Measurements from ENCODE around the gene RGL2. TPM values are rescaled to one million over a fixed set of nuclear protein-coding genes. Genes with fewer than 3 reads are reported as not detected.

Gene RGL2
- total and polyA plus RNA-seq, 10 donors: 73.3 to 212 (median 142) TPM

DNA sequence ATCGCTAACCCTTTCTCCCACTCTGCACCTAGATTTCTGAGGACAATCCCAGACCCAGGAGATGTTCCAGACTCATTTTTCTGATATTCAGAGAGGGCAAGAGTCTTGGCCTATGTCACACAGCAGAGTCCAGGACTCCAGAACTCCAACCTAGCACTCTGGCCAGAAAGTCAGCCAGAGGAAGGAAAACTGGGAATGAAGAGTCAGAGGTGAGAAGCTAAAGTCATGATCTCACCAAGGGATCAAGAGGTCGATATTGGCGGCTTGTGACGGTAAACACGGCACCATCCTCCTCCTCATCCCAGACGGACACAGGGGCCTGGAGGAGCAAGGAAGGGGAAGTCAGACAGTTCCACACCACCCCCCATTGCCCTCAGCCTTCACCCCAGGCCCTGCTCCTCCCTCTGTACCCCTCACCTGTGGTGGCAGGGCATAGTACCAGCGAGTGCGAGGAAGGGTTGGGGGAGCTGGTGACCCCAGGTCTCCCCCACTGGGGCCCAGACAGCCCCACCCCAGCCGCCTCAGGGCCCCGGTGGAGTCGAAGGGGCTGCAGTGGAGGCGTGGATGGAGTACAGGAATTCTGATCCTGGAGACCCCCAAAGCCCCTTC is 1.8 kb downstream of the RGL2 start:
- intact Hi-C loops (cut with DNase I; ENCODE audit: low total_unique reads): no loop called here
- TF ChIP-seq, protein P1, sequence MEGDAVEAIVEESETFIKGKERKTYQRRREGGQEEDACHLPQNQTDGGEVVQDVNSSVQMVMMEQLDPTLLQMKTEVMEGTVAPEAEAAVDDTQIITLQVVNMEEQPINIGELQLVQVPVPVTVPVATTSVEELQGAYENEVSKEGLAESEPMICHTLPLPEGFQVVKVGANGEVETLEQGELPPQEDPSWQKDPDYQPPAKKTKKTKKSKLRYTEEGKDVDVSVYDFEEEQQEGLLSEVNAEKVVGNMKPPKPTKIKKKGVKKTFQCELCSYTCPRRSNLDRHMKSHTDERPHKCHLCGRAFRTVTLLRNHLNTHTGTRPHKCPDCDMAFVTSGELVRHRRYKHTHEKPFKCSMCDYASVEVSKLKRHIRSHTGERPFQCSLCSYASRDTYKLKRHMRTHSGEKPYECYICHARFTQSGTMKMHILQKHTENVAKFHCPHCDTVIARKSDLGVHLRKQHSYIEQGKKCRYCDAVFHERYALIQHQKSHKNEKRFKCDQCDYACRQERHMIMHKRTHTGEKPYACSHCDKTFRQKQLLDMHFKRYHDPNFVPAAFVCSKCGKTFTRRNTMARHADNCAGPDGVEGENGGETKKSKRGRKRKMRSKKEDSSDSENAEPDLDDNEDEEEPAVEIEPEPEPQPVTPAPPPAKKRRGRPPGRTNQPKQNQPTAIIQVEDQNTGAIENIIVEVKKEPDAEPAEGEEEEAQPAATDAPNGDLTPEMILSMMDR (IDR thresholded peaks at IDR 0.05 in 8 of 11, conservative IDR thresholded peaks at IDR 0.05 in 3 of 11): no peak
- TF ChIP-seq POLR2A (IDR thresholded peaks at IDR 0.05) (no peak), POLR2AphosphoS5 (IDR thresholded peaks at IDR 0.05) (no peak)
- Histone ChIP-seq H3K27me3 (replicated peaks in 1 of 7) (no peaks in the 10 kb centered on the region), H3K4me3 (peak overlapping the region; percentile 66 to 88 (median 84)), H3K36me3 (peaks cover 0 to 73% (median 58%) of the 10 kb centered on the region in 6 donors), H3K27ac (peak overlapping the region; percentile 94 to 99 (median 98)), H3K9me3 (no peaks in the 10 kb centered on the region), H3K4me1 (peaks cover 10 to 76% (median 50%) of the 10 kb centered on the region in 6 donors)
- no peak for DNase-seq
- 67 to 80% (median 71%) methylated on average over 12 of the region's 12 CpGs for WGBS, 5 donors

DNA sequence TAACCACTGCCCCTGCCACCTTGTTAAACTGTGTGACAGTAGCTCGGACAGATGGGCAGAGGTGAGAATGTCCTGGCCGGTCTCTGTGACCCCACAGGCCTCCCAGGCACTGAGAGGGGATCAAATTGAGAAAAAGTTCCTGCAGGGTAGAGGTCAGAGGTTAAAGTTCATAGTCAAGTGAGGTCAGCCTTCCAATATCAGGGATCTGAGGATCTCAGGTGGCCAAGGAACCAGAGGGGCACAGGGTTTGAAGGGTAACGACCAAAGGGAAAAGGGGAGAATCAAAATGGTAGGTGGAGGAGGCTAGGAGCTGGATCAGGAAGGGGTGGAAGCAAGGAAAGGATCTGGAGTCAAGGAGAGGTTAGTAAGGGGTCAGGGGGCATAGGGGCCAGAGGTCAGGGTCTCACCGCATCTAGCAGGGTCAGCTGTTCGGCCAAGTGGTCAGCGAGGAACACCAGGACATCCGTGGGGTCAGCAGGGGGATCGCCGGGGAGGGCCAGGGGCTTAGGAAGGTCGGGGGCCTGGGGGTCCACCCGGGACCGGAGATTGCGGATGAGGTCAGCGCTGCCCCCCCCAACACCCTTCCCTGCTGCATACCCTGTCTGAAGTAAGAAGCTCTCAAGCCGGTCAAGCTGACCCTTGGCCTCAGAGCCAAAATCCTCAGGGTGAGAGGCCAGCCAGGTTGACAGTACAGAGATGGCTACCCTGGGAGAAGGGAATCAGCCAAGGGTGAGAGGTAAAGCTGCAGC is 2.9 kb downstream of the RGL2 start:
- Histone ChIP-seq H3K4me3 (no peak overlapping the region), H3K4me1 (peaks cover 10 to 73% (median 46%) of the 10 kb centered on the region in 6 donors), H3K27ac (peak overlapping the region in 2 of 8 donors; percentile 94 to 99), H3K9me3 (no peaks in the 10 kb centered on the region), H3K36me3 (peaks cover 4 to 73% (median 58%) of the 10 kb centered on the region in 6 donors), H3K27me3 (replicated peaks in 1 of 7) (no peaks in the 10 kb centered on the region)
- WGBS, 5 donors: 77 to 93% (median 88%) methylated on average over 15 of the region's 15 CpGs
- TF ChIP-seq POLR2A (IDR thresholded peaks at IDR 0.05) (no peak), POLR2AphosphoS5 (IDR thresholded peaks at IDR 0.05) (no peak)
- TF ChIP-seq, protein P1 (IDR thresholded peaks at IDR 0.05 in 8 of 11, conservative IDR thresholded peaks at IDR 0.05 in 3 of 11): no peak
- intact Hi-C loops (cut with DNase I; ENCODE audit: low total_unique reads): no loop called here
- peak; percentile 78 for DNase-seq

DNA sequence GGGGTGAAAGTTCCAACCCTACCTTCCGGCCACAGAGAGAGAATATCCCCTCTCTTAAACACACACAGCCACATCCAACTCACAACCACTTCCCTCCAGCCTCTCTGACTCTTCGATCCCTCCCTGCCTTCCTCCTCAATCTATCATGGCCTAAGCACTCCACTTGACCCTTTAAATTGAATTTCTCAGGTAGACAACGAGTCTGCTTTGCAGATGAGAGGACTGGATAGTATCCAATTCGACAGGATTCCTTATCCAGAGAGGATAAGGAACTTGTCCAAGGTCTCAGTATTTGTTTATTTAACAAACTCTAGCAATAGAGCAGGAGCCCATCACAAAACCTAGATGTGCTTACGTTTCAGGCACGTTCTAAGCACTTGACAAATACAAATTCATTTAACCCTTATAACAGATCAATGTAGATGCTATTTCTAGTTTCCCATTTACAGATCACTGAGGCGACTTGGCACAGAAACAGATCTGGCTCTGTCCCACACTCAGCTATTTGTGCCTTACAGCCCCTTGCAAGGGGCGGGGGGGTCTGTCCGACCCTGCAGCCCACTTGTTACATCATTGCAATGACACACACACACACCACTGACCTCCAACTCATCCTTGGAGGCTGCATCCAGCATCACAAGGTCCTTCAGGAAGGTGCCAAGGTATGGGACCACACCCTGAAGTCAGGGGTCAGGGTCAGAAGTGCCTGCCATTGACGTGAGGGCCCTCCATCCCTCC is 4.5 kb downstream of the RGL2 start:
- no peak overlapping the region for H3K4me3 ChIP-seq
- peaks cover 4 to 71% (median 58%) of the 10 kb centered on the region in 6 donors for H3K36me3 ChIP-seq
- no peaks in the 10 kb centered on the region for H3K9me3 ChIP-seq
- TF ChIP-seq, protein P1 (IDR thresholded peaks at IDR 0.05 in 8 of 11, conservative IDR thresholded peaks at IDR 0.05 in 3 of 11): no peak
- TF ChIP-seq POLR2AphosphoS5 (IDR thresholded peaks at IDR 0.05) (no peak), POLR2A (IDR thresholded peaks at IDR 0.05) (no peak)
- H3K27me3 ChIP-seq (replicated peaks in 1 of 7): no peaks in the 10 kb centered on the region
- DNase-seq: no peak
- 70 to 83% (median 76%) methylated on average over 10 of the region's 10 CpGs for WGBS, 5 donors
- intact Hi-C loops (cut with DNase I; ENCODE audit: low total_unique reads): no loop called here
- H3K4me1 ChIP-seq: peaks cover 14 to 72% (median 45%) of the 10 kb centered on the region in 6 donors
- peak overlapping the region in 2 of 8 donors; percentile 94 to 99 for H3K27ac ChIP-seq

Measured in spleen (tissue), 11 donors.